PFSK-1 (cell line): ENCODE results near the gene ATP5F1E.

Experiments
- FOXP2 ChIP-seq: optimal IDR thresholded peaks from 2 replicates; pipeline ENCODE3; 2011; ENCODE audit warnings: borderline replicate concordance, control low read depth, inconsistent platforms; ENCODE audit not compliant: insufficient read depth; ENCODE audit errors: extremely low read length, extremely low read depth
- POLR2AphosphoS5 ChIP-seq: IDR thresholded peaks from 2 replicates; pipeline ENCODE4 v1.6.1; 2012; ENCODE audit warnings: low read depth, mild to moderate bottlenecking, control low read depth, low read length, moderate library complexity
- SIN3A ChIP-seq: IDR thresholded peaks from 2 replicates; pipeline ENCODE4 v1.6.1; 2012; ENCODE audit warnings: mild to moderate bottlenecking, low read length, moderate library complexity, borderline replicate concordance; ENCODE audit not compliant: insufficient read depth
- TAF1 ChIP-seq: IDR thresholded peaks from 2 replicates; pipeline ENCODE4 v1.6.1; 2012; ENCODE audit warnings: low read length, control low read depth, borderline replicate concordance; ENCODE audit not compliant: insufficient read depth
- TF ChIP-seq, protein P1 (sequence below), 2 experiments: IDR thresholded peaks; 2 replicates each; pipeline versions ENCODE4 v1.6.1 to v1.8.0; 2011 to 2012; ENCODE audit warnings: low read depth in 2 of 2, low read length in 2 of 2, control low read depth in 1 of 2, inconsistent platforms in 1 of 2, mild to moderate bottlenecking in 1 of 2, moderate library complexity in 1 of 2; ENCODE audit not compliant: insufficient read depth in 1 of 2

Gene ATP5F1E

GRCh38 chr20:58987790-58988564, 44.2 kb downstream of the ATP5F1E start:
- TF ChIP-seq POLR2AphosphoS5 (no peak), FOXP2 (no peak), SIN3A (no peak), TAF1 (no peak)
- TF ChIP-seq, protein P1, sequence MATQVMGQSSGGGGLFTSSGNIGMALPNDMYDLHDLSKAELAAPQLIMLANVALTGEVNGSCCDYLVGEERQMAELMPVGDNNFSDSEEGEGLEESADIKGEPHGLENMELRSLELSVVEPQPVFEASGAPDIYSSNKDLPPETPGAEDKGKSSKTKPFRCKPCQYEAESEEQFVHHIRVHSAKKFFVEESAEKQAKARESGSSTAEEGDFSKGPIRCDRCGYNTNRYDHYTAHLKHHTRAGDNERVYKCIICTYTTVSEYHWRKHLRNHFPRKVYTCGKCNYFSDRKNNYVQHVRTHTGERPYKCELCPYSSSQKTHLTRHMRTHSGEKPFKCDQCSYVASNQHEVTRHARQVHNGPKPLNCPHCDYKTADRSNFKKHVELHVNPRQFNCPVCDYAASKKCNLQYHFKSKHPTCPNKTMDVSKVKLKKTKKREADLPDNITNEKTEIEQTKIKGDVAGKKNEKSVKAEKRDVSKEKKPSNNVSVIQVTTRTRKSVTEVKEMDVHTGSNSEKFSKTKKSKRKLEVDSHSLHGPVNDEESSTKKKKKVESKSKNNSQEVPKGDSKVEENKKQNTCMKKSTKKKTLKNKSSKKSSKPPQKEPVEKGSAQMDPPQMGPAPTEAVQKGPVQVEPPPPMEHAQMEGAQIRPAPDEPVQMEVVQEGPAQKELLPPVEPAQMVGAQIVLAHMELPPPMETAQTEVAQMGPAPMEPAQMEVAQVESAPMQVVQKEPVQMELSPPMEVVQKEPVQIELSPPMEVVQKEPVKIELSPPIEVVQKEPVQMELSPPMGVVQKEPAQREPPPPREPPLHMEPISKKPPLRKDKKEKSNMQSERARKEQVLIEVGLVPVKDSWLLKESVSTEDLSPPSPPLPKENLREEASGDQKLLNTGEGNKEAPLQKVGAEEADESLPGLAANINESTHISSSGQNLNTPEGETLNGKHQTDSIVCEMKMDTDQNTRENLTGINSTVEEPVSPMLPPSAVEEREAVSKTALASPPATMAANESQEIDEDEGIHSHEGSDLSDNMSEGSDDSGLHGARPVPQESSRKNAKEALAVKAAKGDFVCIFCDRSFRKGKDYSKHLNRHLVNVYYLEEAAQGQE (IDR thresholded peaks at IDR 0.05; ENCODE audit: insufficient read depth in 1 of 2, low read depth in 2 of 2, low read length in 2 of 2) = no peak

DNA sequence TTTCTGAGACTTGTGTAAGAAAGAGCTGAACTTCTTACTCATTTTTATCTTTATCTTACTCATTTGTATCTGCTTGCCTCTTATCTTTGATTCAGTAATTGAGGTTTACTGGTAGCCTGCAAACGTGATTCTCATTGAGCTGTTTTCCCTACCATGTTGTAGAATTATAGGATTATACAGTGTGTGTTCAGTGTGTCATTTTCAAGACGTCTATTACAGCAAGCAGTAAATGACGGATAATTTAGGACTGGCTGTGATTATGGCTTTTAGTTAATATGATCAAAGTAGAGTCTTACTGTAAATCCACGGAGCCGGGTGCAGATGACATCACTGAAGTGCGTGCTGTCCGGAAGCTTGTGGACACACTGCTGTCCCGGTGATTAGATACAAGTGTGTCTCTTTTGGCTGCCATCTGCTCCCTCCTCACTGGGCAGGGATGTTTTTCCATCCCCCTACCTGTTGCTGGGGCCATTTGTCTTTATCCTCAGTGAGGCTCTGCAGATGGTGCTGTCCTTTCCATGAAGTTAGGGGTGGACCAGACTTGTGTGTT, 45.1 kb downstream of the ATP5F1E start:
- TF ChIP-seq TAF1 (no peak), FOXP2 (no peak), SIN3A (no peak), POLR2AphosphoS5 (no peak)
- TF ChIP-seq, protein P1 (IDR thresholded peaks at IDR 0.05; ENCODE audit: insufficient read depth in 1 of 2, low read depth in 2 of 2, low read length in 2 of 2) = no peak

DNA sequence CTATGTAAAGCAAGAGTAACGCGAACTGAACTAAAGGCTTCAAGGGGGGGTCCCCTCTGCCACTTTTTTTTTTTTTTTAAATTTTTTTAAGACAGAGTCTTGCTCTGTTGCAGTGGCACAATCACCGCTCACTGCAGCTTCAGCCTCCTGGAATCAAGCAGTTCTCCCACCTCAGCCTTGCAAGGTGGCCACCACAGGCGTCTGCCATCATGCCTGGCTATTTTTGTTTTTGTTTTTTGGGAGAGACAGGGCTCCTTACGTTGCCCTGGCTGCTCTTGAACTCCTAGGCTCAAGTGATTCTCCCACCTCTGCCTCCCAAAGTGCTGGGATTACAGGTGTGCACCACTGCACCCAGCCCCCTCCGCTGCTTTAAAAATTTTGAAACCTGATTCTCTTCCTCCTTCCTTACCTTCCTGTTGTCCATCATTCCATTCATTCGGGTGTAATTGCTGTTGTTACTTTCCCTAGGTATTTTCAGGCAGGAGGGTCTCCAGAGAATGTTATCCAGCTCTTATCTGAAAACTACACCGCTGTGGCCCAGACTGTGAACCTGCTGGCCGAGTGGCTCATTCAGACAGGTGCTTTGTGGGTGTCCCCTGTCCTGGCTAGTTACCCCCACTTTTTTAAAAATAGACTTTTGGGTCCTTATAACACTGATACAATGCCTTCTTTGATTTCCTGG, 45.7 kb downstream of the ATP5F1E start:
- TF ChIP-seq, protein P1 (IDR thresholded peaks at IDR 0.05; ENCODE audit: insufficient read depth in 1 of 2, low read depth in 2 of 2, low read length in 2 of 2) = no peak

- TF ChIP-seq, protein P1 (IDR thresholded peaks at IDR 0.05; ENCODE audit: insufficient read depth in 1 of 2, low read depth in 2 of 2, low read length in 2 of 2) = no peak
- no peak for TF ChIP-seq FOXP2
- TF ChIP-seq POLR2AphosphoS5 = no peak
- TF ChIP-seq TAF1 = no peak
- no peak for TF ChIP-seq SIN3A
These were observed 46.5 kb downstream of the ATP5F1E start for GRCh38 chr20:58985656-58986055.
